CD4-positive, alpha-beta T cell treated with Interleukin-1 beta for 1 hour (primary cell): ENCODE data around the gene KLF13.
A peak's percentile ranks its signal among the peaks of the same experiment; 100 is the strongest.

Source experiments
- DNase-seq, 2 donors: peaks; one replicate each; pipeline ENCODE4 v3.0.0-alpha.2; 2020 to 2022

KLF13 gene

DNA sequence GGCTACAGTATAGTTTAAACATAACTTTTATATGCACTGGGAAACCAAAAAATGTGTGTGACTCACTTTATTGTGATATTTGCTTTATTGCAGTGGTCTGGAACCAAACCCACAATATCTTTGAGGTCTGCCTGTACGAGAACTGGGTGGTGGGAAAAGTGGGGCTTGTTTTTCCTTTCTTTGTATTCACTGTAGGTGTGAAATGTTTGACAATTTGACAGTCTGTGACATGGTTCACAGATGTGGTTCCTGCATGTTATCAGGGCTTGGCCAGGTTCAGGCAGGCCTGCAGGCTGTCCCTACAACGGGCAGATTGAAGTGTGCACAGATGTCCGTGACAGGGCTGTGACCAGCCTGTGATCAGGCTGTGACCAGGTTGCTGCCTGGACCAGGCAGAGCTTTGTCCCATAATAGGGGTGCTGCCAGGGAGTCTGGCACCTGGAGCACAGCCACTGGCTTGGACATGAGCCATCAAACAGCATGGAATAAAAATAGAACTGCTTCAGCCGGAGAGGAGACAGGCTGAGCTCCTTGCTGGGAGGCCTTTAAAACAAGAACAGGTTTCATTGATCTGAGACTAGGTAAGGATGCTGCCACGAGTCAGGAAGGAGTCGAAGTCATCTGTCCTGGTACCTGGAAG is 61.0 kb downstream of the KLF13 start:
- peak in 1 of 2 donors; percentile 51 for DNase-seq

DNA sequence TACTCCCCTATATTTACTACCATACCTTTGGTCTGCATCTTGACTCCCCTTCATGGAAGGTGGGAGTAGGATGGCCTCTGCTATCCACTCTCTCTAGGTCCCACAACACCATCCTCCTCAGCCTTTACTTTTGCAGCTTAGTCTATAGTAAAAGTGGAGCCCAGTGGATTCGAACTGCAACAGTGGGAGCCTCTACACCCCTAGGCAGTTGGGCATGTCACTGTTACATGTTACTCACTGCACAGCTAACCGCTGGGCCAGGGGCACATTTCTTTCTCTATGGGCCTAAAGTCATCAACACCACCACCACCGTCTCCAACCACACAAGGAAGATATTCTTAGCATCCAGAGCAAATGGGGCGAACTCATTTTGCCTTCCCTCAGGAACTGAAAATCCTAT is 62.9 kb downstream of the KLF13 start:
- DNase-seq, result no peak

DNA sequence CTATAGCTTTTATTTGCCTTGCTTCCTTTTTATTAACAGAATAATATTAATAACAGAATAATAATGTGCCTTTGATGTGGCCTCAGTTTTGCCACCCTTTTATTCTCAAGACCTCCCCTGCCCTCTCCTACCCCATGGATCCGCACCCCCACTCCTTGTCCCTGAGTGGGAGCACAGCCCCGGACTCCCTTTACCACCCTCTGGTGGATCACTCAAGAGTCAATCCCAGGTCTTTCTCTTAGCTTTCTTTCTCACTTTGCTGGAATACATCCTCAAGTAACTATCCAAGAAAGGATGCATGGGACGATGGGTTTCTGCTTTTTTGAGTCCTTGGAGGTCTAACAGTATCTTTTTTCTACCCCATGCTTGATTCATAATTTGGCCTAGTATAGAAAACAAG is 63.4 kb downstream of the KLF13 start:
- no peak for DNase-seq

DNA sequence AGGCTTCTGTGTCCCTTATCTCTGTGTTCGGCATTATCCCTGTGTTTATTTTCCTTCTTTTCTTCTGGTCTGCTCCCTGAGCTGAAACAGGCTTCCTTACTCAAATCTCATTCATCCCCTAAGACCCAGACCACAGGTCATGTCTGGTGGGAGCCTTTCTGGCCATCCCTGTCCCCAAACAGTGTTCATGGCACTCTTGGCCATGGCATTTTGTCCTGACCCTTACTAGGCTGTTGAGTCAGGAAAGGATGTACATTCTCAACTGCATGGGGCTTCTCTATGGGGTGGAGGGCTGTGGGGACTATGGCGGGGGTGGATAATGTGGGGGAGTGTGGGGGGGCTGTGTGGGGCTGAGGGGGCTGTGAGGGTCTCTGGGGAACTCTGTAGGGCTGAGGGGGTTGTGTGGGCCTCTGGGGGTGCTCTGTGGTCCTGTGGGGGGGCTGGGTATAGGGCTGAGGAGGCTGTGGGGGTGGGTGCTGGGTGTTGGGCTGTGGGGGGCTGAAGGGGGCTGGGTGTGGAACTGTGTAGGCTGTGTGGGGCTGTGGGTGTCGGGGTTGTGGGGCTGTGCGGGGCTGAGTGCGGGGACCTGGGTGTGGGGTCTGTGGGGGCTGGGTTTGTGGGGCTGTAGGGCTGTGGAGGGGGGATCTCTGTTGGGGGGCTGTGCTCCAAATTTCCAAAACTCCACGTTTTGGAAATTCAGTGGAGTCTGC is 64.3 kb downstream of the KLF13 start:
- DNase-seq, result no peak

DNA sequence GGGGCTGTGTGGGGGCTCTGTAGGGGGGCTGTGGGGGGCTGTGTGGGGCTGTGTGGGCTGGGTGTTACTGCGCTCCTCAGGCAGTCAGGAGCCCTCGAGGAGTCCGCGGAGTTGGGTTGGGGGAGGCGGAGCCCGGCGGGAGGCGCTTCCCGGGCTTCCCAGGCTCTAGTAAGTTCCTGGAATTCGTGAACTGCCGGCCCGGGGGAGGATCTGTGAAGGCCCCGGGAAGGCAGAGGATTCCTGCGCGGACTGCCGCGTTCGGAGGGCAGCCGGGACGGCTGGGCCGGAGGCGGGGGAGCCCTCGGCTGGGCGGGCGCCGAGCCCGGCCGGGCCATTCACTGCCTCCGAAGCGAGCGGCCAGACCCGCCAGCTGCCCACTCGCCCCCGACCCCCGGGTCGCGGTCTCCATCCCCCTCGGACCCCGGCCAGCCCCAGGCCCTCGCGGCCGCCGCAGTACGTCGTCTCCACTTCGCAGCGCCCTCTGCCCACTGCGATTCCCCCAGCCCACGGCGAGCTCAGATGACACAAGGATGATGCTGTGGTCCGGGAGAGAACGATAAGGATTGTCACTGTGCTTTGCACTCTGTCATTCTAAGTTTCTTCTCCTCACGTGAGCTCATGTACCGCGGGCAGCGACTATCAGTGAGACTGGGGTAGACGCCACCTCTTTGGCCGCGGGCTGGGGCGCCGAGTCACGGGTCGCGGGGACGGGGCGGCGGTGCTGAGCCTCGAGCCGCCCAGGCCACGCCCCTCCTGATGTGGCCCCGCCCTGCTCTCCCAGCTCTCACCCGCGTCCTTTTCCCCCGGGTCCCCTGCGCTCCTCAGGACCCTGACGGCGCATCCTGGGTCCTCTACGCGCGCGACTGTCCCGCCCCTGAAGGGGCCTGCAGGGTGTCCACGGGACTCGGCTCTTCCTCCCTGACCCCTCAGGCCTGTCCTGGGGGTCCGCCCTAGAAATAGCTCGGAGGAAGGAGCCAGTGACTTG is 65.3 kb downstream of the KLF13 start:
- DNase-seq, result peak; percentile 82 to 83

DNA sequence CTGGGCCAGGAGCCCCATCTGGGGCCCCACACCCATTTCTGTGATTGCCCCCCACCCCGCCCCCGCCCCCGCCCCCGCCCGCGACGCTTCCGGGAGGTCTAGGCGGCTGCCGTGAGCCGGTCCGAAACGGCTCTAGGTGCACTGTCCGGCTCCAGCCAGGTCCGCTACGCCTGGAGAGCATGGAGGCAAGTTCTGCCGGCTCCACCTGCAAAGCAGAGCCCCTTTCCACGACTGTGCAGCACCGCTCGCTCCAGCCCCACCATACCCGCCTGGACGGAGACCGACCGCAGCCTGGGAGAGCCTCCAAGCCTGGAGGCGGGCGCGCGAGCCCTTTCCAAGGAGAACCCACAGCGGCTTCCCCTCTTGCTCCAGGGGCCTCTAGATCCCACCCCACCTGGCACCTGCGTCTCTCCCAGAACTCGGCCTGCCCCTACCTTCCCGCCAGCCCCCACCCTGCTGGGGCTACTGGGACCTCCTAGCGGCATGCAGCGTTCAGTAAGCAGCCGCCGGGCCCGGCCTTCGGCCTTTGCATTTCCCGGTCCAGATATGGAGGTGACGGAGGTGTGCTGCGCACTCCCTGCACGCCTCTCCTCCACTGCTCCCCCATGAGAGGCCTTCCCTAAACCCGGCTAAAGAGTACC is 66.2 kb downstream of the KLF13 start:
- DNase-seq, result no peak

DNA sequence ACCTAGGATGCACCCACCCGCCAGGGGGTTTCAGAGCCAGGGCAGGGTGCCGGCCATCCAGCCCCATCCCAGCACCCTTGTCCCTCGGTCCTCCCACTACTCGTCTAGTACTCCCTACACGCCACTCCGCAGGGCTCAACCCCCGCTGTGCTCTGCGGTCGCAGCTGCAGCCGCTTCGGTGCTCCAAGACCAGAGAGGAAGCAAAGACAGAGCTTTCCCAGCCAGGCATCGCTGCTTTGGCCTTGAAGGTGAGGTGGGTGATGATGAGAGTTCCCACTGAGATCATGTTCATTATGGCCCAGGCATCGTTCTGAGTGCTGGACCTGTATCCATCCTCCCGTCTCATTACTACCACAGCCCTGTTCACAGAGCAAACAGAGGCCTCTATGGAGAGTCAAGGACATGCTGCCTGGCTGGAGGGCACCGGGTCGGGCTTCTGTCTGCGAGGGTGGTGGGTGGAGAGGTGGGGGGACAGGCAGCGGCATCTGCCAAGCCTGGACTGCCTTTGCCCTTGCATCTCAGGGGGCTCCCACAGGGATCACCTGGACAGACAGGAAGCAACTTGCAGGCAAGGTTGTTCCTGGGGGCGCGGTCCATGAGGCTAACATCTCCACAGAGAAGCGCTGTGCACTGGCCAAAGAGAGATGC is 66.9 kb downstream of the KLF13 start:
- DNase-seq, result no peak

DNA sequence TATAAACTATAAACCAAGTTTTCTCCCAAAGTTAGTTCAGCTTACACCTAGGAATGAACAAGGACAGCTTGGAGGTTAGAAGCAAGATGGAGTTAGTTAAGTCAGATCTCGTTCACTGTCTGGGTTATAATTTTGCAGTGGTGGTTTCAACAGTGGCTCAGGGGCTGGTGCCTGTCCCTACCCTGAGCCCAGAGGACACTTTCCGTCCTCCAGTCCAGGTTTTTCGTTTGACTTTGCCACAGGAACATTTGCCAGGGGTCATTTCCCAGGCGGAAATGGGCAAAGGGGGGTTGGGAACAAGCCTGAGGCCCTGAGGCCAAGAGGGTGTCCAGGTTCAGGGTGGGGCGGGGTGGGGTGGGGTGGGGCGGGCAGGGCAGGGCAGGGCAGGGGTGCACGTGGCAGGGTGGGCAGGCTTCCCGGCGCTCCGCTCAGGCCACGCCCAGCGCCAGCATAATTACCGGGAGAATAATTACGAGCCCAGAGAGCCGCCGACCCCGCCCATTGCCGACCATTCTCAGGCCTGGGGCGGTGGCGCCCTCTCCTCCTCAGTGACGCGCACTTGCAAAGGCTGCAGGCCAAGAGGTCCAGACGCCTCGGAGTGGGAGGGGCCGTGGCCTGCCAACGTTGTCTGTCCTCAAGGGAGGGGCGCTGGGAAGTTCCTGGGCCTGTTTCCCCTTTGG is 70.4 kb downstream of the KLF13 start:
- DNase-seq, result peak in 1 of 2 donors; percentile 71

DNA sequence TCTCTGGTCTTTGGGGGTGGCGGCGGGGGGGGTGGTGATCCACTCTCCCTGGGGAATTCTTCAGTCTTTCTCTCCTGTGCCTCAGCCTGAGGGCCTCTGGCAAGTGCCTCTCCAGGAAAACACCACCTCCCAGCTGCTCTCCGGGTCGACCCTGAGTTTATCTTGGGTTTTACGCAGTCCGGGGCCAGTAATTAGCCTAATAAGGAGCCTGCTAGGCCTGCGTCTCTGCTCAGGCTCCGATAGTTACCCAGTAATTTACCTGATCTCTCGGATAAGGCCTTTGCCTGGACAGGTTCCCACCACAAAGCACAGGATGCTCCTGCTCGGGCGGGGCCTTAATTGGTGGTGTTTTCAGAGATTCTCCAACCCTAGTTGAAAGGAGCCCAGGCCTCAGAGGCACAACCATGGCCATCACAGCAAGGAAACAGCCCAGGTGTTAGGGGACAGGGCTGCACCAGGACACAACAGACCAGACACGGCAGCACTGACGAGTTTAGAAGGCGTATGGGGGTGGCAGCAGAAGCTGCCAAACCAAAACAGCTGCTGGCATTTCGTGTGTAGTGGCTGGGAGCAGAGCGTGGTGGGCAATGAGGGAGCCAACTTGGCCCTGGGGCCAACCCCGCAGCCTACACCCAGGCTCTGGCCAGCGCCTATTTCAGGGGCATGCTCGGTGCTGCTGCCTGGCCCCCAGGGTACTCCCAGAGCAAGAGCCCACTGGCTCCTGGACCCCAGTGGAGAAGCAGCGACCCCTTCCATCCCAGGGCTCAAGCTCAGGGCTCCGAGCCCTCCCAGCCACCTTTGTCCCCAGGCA is 71.4 kb downstream of the KLF13 start:
- no peak for DNase-seq

DNA sequence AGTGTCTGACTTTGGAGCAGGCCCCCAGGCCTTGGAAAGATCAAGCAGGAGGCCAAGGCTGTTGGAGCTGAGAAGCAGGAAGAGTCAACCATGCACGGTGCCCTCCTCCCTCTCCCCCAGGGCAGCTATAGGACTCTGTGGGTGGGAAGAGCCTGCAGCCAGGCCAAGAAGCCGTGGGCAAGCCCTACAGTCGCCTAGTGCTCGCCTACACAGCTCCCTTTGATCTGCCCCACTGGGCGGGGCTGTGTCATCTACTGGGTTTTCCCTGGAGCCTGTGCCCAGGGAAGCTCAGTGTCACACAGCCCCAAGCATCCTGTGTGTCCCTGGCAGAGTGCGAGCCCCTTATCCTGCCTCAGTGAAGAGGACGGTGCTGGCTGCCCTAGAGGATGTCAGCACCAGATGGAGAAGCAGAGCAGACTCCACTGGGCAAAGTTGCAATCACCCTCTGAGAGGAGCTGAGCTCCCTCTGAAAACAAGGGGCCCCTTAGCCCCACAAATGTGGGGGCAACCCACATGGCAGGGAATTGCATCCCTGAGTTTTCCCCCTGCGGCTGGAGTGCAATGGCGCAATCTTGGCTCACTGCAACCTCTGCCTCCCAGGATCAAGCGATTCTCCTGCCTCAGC is 72.2 kb downstream of the KLF13 start:
- no peak for DNase-seq

DNA sequence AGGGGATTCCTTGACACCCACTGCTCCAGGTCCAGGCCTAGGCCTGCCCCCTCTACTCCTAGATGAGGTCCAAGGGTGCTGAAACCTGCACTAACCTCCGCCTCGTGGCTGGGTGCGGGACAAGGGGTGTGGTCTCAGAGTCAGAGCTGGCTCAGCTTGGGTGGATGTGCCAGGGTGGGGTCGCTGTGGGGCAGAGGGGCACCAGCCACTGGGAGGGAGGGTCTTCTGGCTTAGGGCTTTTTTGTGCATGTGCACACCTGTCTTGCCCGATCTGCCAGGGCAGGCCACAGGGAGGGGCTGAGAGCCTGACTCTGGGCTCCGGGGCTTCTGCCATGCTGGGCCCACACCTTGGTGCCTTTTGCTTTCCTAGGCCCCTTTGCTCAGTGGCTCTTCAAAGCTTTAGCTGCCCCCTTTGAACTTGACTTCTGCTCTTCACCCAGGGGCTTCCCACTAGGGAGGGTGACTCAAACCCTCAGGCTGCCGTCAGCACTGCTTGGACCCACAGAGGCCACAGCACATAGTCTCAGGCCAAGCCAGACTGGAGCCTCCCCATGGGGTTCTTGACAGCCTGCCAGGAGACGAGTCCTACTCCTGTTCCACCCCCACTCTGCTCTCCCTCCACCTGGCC is 73.0 kb downstream of the KLF13 start:
- DNase-seq, result no peak

DNA sequence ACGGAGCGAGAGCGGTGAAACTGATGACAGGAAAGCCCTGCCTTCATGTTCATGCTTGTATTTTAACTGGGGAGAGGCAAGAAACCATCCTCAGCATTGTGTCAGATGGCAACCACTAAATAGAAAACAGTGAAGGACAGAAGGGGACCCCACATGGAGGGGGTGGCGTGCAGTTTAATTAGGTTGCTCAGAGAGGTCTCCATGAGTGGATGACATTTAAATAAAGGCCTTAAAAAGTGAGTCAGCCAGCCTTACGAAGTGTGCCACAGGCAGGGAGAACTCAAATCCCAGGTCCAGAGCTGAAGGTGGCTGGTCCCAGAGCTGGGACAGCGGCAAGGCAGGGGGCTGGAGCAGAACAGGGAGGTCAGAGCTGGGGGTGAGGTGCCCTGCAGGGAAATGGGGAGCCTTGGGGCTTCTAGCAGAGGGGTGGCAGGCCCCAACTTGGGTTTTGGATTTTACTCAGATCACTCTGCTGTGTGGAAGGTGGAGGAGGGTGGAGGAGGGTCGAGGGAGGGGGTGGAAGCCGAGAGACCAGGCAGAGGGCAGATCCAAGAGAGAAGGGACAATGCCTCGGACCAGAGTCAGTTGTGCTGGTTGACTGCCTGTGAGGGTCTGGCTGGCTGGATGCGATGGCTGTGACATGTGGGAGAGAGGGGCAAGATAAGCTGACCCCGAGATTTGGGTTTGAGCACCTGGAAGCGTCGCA is 73.7 kb downstream of the KLF13 start:
- DNase-seq, result no peak

DNA sequence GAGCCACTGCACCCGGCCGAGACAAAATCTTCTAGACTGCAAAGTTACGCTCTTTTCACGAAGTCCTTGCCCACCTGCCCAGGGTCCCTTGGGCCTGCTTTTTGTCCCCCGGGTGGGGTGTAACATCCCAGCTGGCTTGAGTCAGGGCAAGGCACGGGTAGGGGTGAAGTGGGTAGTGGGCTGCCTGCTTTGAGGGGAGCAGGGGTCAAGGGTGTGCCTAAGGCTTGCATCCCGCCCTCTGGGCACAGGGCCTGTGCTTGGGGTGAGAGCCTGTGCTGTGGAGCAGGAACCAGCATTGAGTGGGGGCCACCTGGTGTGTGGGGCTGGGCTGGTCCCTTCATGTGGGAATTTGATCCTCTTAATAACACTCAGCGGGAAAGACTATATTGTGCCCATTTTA is 74.6 kb downstream of the KLF13 start:
- no peak for DNase-seq

DNA sequence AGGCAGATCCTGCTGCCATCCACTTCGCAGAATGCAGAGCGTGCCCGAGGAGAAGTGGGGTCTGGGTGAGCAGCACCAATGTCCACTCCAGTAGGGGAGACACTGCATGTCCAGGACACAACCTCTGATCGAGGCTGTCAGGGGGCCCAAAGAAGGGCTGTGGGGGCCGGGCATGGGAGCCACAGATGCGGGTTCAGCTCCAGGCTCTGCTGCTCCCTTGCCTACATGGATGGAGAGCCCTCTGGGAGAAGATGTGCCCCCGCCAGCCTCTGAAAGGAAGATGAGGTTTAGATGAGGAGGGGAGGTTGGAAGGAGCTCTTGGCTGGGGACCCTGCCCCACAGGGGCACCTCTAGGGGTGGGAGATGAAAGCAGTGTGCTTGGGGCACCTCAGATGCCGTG is 75.4 kb downstream of the KLF13 start:
- DNase-seq, result no peak

DNA sequence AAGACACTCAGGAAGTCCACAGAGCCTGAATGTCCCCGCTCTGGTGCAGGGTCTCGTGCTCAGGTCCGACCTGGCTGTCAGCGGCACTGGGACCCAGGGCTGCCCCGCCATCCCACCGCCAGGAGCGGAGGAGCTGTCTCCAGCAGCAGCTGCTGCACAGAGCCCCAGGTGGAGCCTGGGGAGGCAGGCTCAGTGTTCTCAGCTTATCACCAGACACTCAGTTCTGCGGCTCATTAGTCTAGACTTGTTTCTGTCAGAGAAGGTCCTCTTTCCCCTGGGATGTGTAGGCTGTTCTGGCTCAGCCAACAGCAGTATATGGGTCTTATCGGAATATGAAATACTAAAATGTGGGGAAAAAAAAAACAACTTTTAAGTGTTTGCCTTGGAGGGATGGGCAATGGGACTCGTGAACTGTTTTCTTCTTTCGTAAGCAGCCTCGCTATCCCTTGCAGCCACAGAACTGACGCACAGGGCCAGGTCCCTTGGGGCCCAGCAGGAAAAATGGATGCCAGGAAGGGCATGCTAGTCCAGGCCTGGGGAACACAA is 75.9 kb downstream of the KLF13 start:
- DNase-seq, result no peak

DNA sequence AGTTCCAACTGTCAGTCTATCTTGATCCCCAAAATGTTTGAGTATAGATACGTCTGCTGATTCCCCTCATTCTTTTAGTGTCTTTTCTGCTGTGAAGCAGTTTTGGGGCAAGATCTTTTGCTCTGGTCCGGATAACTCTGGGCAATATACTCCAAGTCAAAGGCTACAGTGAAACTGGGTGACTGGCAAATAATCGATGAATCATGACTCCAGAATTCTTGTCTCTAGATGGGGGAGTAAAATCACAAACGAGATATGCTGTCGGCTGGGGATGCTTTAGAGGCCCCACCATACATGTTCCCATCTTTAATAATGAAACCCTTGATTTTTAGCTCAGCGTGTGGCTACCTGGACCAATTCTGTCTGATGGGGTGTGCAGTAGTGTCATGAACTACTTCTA is 76.5 kb downstream of the KLF13 start:
- DNase-seq, result no peak

DNA sequence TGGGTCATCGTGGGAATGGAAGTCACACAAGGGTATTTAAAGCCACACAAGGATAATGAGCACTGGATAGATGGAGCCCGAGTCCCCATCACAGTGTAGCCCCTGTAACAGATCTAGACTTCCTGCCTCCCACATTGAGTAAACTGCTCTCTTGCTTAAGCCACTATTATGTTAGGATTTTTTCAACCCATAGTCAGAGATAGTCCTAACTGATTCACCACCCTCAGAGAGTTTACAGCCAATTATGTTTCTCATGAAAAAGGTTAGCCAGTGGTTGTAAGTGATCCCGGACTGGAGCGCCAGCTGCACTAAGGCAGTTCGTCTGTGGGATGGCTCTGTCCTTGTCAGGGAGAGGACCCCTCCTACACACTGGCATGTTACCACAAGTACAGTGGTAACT is 77.0 kb downstream of the KLF13 start:
- no peak for DNase-seq

DNA sequence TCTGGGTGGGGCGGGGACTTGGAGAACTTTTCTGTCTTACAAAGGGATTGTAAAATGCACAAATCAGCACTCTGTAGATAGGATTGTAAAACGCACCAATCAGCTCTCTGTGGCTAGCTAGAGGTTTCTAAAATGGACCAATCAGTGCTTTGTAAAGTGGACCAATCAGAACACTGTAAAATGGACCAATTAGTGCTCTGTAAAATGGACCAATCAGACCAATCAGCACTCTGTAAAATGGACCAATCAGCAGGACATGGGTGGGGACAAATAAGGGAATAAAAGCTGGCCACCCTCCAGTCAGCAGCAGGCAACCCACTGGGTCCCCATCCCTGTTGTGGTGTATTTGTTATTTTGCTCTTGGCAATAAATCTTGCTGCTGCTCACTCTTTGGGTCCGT is 77.7 kb downstream of the KLF13 start:
- no peak for DNase-seq
